Natural killer cell (primary cell): ENCODE results near the gene GKN2. TPM values are rescaled to one million over a fixed set of nuclear protein-coding genes. Genes with fewer than 3 reads are reported as not detected.

Source experiments
- ATAC-seq, 3 donors: fragments of 150-1000 bp in 2 of 3; fragments of 200-7000 bp in 1 of 3; cut with Tn5 transposase; 1 replicate in 1 of 3; 2 replicates in 2 of 3; pipeline ENCODE4 v1.10.0; 2021; ENCODE audit warnings: mild to moderate bottlenecking in 2 of 3, moderate library complexity in 2 of 3
- DNase-seq, 2 donors: peaks; one replicate each; pipeline versions ENCODE4 v3.0.0 to v3.0.0-alpha.2; 2013 to 2021; ENCODE audit warnings: mixed read lengths in 1 of 2
- H3K27ac ChIP-seq: one replicate; pipeline ENCODE4 v1.5.1; 2013; ENCODE audit warnings: mild to moderate bottlenecking, low read length
- H3K27me3 ChIP-seq: one replicate; pipeline ENCODE4 v1.6.1; 2013; ENCODE audit warnings: low read length; ENCODE audit not compliant: control insufficient read depth, insufficient read depth
- H3K36me3 ChIP-seq: one replicate; pipeline ENCODE4 v1.6.1; 2013; ENCODE audit warnings: low read length; ENCODE audit not compliant: control insufficient read depth, insufficient read depth
- H3K4me1 ChIP-seq: one replicate; pipeline ENCODE4 v1.6.1; 2013; ENCODE audit warnings: low read length; ENCODE audit not compliant: control insufficient read depth, insufficient read depth
- H3K4me3 ChIP-seq: one replicate; pipeline ENCODE4 v1.5.1; 2013; ENCODE audit warnings: low read length
- H3K9me3 ChIP-seq: one replicate; pipeline ENCODE4 v1.6.1; 2013; ENCODE audit warnings: low read length; ENCODE audit not compliant: control insufficient read depth, insufficient read depth
- H3K27ac Mint-ChIP-seq, 2 donors: one replicate each; pipeline ENCODE4 v1.8.0; 2022; ENCODE audit warnings: mild to moderate bottlenecking in 2 of 2, mixed read lengths in 2 of 2, moderate library complexity in 1 of 2
- H3K27me3 Mint-ChIP-seq, 2 donors: one replicate each; pipeline ENCODE4 v1.8.0; 2022; ENCODE audit warnings: low read depth in 2 of 2, mixed read lengths in 2 of 2
- H3K36me3 Mint-ChIP-seq: one replicate; pipeline ENCODE4 v1.8.0; 2022; ENCODE audit warnings: mixed read lengths
- H3K4me1 Mint-ChIP-seq, 2 donors: one replicate each; pipeline ENCODE4 v1.8.0; 2022; ENCODE audit warnings: mixed read lengths in 2 of 2
- H3K4me3 Mint-ChIP-seq: one replicate; pipeline ENCODE4 v1.8.0; 2022; ENCODE audit warnings: mild to moderate bottlenecking, moderate library complexity, mixed read lengths
- H3K9me3 Mint-ChIP-seq, 2 donors: one replicate each; pipeline ENCODE4 v1.8.0; 2022; ENCODE audit warnings: mixed read lengths in 2 of 2
- CTCF ChIP-seq: fragments of 200-600 bp; IDR thresholded peaks from one replicate; pipeline ENCODE4 v1.8.0; 2022; ENCODE audit warnings: antibody characterized with exemption
- WGBS: methylation state at CpG from one replicate; pipeline ENCODE4 v1.1.7; 2013; ENCODE audit warnings: missing lambda C conversion rate; ENCODE audit not compliant: insufficient coverage; 5-methylcytosine and 5-hydroxymethylcytosine counted together
- intact Hi-C: fragments of 100-400 bp; cut with micrococcal nuclease; formaldehyde crosslinking; loops from one replicate; pipeline ENCODE4 v1.14.2; 2022
- total RNA-seq, 4 donors: library from RNA; stranded (reverse); fragments of 120-200 nt in 1 of 4; gene quantifications; one replicate each; pipeline versions ENCODE4 v1.2.3 to v1.2.4, GENCODE V29; 2013 to 2022

GKN2 gene
- total RNA-seq, 3 donors from 2014 or later (not counting 1 experiment from before 2014, with no cell fraction given) = not detected

DNA sequence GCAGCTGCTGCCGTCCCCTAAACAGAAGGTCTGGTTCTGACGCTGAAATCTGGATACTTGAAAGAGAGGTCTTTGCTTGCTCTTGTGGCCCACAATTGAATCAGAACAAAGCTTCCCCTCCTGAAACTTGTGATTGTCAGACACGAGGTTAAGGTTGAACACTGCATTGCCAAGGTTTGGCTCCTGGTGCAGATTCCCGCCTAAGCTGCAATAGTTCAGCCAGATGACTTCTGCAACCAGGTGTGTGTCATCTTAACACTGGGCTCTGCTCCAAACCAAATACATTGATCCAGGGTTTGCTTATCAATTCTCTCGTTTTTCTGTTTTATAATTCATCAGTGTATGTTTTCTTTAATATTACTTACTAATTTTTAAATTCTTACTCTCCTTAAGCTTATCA is 36.3 kb upstream of the GKN2 start:
- H3K4me3 ChIP-seq = no peak overlapping the region
- H3K36me3 ChIP-seq = no peaks in the 10 kb centered on the region
- Mint-ChIP-seq H3K36me3 (no peaks in the 10 kb centered on the region), H3K9me3 (no peaks in the 10 kb centered on the region), H3K4me1 (no peaks in the 10 kb centered on the region), H3K27ac (no peak overlapping the region), H3K4me3 (no peak overlapping the region), H3K27me3 (peaks cover 7 to 35% of the 10 kb centered on the region in 2 donors)
- no peak for TF ChIP-seq CTCF
- H3K9me3 ChIP-seq = no peaks in the 10 kb centered on the region
- H3K4me1 ChIP-seq = no peaks in the 10 kb centered on the region
- ATAC-seq = no peak
- H3K27me3 ChIP-seq = no peaks in the 10 kb centered on the region
- H3K27ac ChIP-seq = no peak overlapping the region
- intact Hi-C loops = no loop called here
- 39% methylated on average over 4 of the region's 5 CpGs for WGBS
- DNase-seq = no peak

GRCh38 chr2:68987021-68987503 is 34.4 kb upstream of the GKN2 start:
- Histone ChIP-seq H3K4me1 (no peaks in the 10 kb centered on the region), H3K36me3 (no peaks in the 10 kb centered on the region), H3K27ac (no peak overlapping the region), H3K27me3 (no peaks in the 10 kb centered on the region), H3K9me3 (no peaks in the 10 kb centered on the region), H3K4me3 (no peak overlapping the region)
- Mint-ChIP-seq H3K4me3 (no peak overlapping the region), H3K36me3 (no peaks in the 10 kb centered on the region), H3K27me3 (peaks cover 7 to 27% of the 10 kb centered on the region in 2 donors), H3K27ac (no peak overlapping the region), H3K9me3 (no peaks in the 10 kb centered on the region), H3K4me1 (no peaks in the 10 kb centered on the region)
- WGBS = 89% methylated on average over 5 of the region's 5 CpGs
- no peak for DNase-seq
- no peak for ATAC-seq
- intact Hi-C loops = no loop called here
- no peak for TF ChIP-seq CTCF

- Histone ChIP-seq H3K27me3 (peaks cover 7% of the 10 kb centered on the region), H3K4me1 (no peaks in the 10 kb centered on the region), H3K9me3 (no peaks in the 10 kb centered on the region), H3K4me3 (no peak overlapping the region), H3K36me3 (no peaks in the 10 kb centered on the region), H3K27ac (no peak overlapping the region)
- Mint-ChIP-seq H3K27ac (no peak overlapping the region), H3K36me3 (no peaks in the 10 kb centered on the region), H3K9me3 (no peaks in the 10 kb centered on the region), H3K27me3 (peaks cover 23 to 39% of the 10 kb centered on the region in 2 donors), H3K4me3 (no peak overlapping the region), H3K4me1 (no peaks in the 10 kb centered on the region)
- no peak for ATAC-seq
- WGBS = 0% methylated on average over 1 of the region's 1 CpG
- intact Hi-C loops = no loop called here
- no peak for DNase-seq
- TF ChIP-seq CTCF = no peak
Observed at GRCh38 chr2:68980956-68981355, 28.3 kb upstream of the GKN2 start.

DNA sequence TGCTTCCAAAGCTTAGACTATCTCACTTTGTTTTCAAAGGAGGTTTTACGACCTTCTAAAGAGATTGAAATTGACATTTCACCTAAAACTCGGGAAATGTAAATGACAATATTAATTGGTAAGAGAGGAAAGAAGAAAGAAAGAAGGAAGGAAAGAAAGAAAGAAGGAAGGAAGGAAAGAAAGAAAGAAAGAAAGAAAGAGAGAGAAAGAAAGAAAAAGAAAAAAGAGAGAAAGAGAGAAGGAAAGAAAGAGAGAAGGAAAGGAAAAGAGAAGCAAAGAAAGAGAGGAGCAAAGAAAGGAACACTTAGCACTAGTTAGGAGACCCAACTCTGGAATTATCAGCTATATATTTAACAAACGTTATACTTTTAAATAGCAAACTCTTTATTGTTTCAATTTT is 25.4 kb upstream of the GKN2 start:
- Histone ChIP-seq H3K27me3 (peaks cover 7% of the 10 kb centered on the region), H3K27ac (no peak overlapping the region), H3K36me3 (no peaks in the 10 kb centered on the region), H3K4me3 (no peak overlapping the region), H3K4me1 (no peaks in the 10 kb centered on the region), H3K9me3 (no peaks in the 10 kb centered on the region)
- Mint-ChIP-seq H3K27me3 (peaks cover 26 to 45% of the 10 kb centered on the region in 2 donors), H3K4me1 (no peaks in the 10 kb centered on the region), H3K27ac (no peak overlapping the region), H3K9me3 (no peaks in the 10 kb centered on the region), H3K4me3 (no peak overlapping the region), H3K36me3 (no peaks in the 10 kb centered on the region)
- intact Hi-C loops = no loop called here
- WGBS = no CpG with 5 or more reads among the region's 3 CpGs
- ATAC-seq (no peak), DNase-seq (no peak)
- no peak for TF ChIP-seq CTCF
